ENCODE data around the gene EDEM1. TPM values are rescaled to one million over a fixed set of nuclear protein-coding genes. Genes with fewer than 3 reads are reported as not detected.

EDEM1 gene
- total and polyA plus RNA-seq, 4 donors, result 12.8 to 132 (median 54.3) TPM

DNA sequence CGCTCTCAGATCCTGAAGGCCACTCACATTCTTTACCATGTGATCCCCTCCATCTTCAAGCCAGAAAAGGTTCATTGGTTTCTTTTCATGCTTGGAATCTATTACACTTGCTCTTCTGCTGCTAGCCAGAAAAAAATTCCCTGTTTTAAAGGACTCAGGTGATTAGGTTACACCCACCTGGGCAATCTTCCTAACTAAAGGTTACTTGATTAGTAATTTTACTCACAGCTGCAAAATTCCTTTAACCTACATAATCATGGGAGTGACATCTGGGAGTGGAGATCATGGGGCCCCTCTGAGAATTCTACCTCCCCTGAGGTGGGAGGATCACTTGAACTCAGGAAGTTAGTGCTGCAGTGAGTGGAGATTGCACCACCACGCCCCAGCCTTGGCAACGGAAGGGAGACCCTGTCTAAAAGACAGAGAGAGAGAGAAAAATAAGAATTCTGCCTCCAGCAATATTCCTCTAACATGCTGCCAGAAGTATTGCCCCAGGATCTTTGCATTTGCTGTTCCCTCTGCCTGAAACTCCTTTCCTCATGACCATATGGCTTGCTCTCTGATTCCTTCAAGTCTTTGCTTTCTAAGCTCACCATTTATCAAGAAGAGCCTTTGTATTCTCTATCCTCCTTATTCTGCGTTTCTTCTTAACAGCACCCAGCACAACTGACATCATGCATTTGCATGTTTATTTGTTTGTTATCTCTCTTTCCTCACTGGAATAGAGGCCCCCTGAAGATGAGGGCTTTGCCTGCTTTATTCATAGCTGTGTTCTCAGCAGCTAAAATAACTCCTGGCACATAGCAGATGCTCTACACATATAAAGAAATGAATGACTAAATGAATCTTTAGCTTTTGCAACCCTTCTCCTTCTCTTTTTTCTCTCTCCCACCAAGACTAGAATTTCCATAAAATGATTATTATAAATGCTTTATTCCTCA is 68.2 kb downstream of the EDEM1 start:
- Histone ChIP-seq H3K4me1 (ENCODE audit: control insufficient read depth in 5 of 5, insufficient read depth in 5 of 5, low read length in 5 of 5) (peaks cover 0 to 6% (median 0%) of the 10 kb centered on the region in 5 donors), H3K36me3 (ENCODE audit: control insufficient read depth in 4 of 4, insufficient read depth in 4 of 4, low read length in 4 of 4) (no peaks in the 10 kb centered on the region), H3K9ac (ENCODE audit: insufficient read depth in 1 of 2, low read length in 2 of 2) (no peak overlapping the region), H3K4me3 (no peak overlapping the region), H3K9me3 (ENCODE audit: control insufficient read depth in 4 of 4, insufficient read depth in 3 of 4, low read length in 3 of 4) (no peaks in the 10 kb centered on the region), H3K27me3 (ENCODE audit: control insufficient read depth in 3 of 3, insufficient read depth in 3 of 3, low read length in 2 of 3) (no peaks in the 10 kb centered on the region), H3K27ac (ENCODE audit: low read depth in 1 of 2, low read length in 1 of 2) (no peak overlapping the region)
- TF ChIP-seq, protein P1, sequence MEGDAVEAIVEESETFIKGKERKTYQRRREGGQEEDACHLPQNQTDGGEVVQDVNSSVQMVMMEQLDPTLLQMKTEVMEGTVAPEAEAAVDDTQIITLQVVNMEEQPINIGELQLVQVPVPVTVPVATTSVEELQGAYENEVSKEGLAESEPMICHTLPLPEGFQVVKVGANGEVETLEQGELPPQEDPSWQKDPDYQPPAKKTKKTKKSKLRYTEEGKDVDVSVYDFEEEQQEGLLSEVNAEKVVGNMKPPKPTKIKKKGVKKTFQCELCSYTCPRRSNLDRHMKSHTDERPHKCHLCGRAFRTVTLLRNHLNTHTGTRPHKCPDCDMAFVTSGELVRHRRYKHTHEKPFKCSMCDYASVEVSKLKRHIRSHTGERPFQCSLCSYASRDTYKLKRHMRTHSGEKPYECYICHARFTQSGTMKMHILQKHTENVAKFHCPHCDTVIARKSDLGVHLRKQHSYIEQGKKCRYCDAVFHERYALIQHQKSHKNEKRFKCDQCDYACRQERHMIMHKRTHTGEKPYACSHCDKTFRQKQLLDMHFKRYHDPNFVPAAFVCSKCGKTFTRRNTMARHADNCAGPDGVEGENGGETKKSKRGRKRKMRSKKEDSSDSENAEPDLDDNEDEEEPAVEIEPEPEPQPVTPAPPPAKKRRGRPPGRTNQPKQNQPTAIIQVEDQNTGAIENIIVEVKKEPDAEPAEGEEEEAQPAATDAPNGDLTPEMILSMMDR (IDR thresholded peaks at IDR 0.05; ENCODE audit: control extremely low read depth, extremely low read depth), result no peak
- 46 to 60% methylated on average over 4 of the region's 4 CpGs for WGBS, 2 donors
- ATAC-seq (ENCODE audit: insufficient read depth, low FRiP score), result no peak
- no peak for DNase-seq

DNA sequence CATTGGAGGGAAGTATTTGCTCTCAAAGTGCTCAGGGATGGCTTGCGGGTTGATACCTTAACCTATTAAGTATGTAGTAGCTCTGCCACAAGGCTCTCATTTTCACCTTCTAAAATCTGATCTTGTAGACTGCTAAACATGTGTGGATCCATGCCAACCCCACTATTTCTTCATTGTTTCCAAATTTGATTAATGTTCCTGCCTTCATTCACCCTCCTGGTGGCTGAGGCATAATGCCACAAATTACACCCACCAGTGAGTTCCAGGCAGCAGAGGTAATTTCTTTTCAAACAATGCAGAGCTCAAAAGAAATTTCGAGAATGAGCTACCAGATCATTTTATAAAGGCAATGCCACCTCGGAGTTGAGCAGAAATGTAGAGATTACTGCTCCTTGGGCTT is 71.0 kb downstream of the EDEM1 start:
- no peak overlapping the region for H3K4me3 ChIP-seq
- ATAC-seq (ENCODE audit: insufficient read depth, low FRiP score) (no peak), DNase-seq (no peak)
- no peaks in the 10 kb centered on the region for H3K36me3 ChIP-seq (ENCODE audit: control insufficient read depth in 4 of 4, insufficient read depth in 4 of 4, low read length in 4 of 4)
- no peaks in the 10 kb centered on the region for H3K27me3 ChIP-seq (ENCODE audit: control insufficient read depth in 3 of 3, insufficient read depth in 3 of 3, low read length in 2 of 3)
- H3K9ac ChIP-seq (ENCODE audit: insufficient read depth in 1 of 2, low read length in 2 of 2), result no peak overlapping the region
- TF ChIP-seq, protein P1 (IDR thresholded peaks at IDR 0.05; ENCODE audit: control extremely low read depth, extremely low read depth), result no peak
- WGBS, 2 donors, result 85 to 87% methylated on average over 3 of the region's 3 CpGs
- peaks cover 0 to 2% (median 0%) of the 10 kb centered on the region in 5 donors for H3K4me1 ChIP-seq (ENCODE audit: control insufficient read depth in 5 of 5, insufficient read depth in 5 of 5, low read length in 5 of 5)
- no peaks in the 10 kb centered on the region for H3K9me3 ChIP-seq (ENCODE audit: control insufficient read depth in 4 of 4, insufficient read depth in 3 of 4, low read length in 3 of 4)
- no peak overlapping the region for H3K27ac ChIP-seq (ENCODE audit: low read depth in 1 of 2, low read length in 1 of 2)

DNA sequence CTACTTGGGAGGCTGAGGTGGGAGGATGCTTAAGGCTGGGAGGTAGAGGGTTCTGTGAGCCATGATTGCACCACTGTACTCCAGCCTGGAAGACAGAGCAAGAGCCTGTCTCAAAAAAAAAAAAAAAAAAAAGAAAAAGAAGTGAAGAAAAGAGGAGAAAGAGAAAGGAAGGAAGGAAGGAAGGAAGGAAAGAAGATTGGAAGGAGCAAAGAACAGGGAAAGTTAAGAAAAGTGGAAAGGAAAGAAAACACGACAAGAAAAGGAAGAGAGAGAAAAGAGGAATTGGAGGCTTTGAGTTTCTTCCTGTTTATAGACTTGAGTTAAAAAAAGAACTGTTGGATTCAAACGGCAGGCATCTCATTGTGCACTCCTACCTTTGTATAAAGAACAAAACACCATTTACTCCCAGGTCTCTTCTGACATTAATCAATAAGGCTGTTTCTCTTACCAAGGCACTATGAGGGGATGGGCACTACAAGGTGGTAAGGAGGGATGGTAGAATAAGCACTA is 73.5 kb downstream of the EDEM1 start:
- no peaks in the 10 kb centered on the region for H3K36me3 ChIP-seq (ENCODE audit: control insufficient read depth in 4 of 4, insufficient read depth in 4 of 4, low read length in 4 of 4)
- H3K27me3 ChIP-seq (ENCODE audit: control insufficient read depth in 3 of 3, insufficient read depth in 3 of 3, low read length in 2 of 3), result no peaks in the 10 kb centered on the region
- WGBS, 2 donors, result 14 to 17% methylated on average over 2 of the region's 2 CpGs
- ATAC-seq (ENCODE audit: insufficient read depth, low FRiP score), result no peak
- no peak overlapping the region for H3K27ac ChIP-seq (ENCODE audit: low read depth in 1 of 2, low read length in 1 of 2)
- TF ChIP-seq, protein P1 (IDR thresholded peaks at IDR 0.05; ENCODE audit: control extremely low read depth, extremely low read depth), result no peak
- DNase-seq, result no peak
- no peaks in the 10 kb centered on the region for H3K9me3 ChIP-seq (ENCODE audit: control insufficient read depth in 4 of 4, insufficient read depth in 3 of 4, low read length in 3 of 4)
- H3K9ac ChIP-seq (ENCODE audit: insufficient read depth in 1 of 2, low read length in 2 of 2), result no peak overlapping the region
- no peak overlapping the region for H3K4me3 ChIP-seq
- H3K4me1 ChIP-seq (ENCODE audit: control insufficient read depth in 5 of 5, insufficient read depth in 5 of 5, low read length in 5 of 5), result no peaks in the 10 kb centered on the region
